Spleen (tissue), 7 donors: ENCODE data around the gene TRMT2A.

Experiments used
- POLR2A ChIP-seq, 3 donors: fragments of 450-650 bp; IDR thresholded peaks; one replicate each; pipeline ENCODE4 v1.5.1; 2017; ENCODE audit warnings: antibody characterized with exemption in 3 of 3, mild to moderate bottlenecking in 1 of 3
- TF ChIP-seq, protein P1 (sequence below), 11 experiments: fragments of 200-600 bp in 7 of 11; fragments of 450-650 bp in 4 of 11; sonication (generic) in 4 of 11; IDR thresholded peaks in 8 of 11; conservative IDR thresholded peaks in 3 of 11; 1 replicate in 7 of 11; 2 replicates in 4 of 11; pipeline versions ENCODE4 v1.4.0 to v1.8.0; 2016 to 2021; ENCODE audit warnings: antibody characterized with exemption in 11 of 11, inconsistent platforms in 4 of 11, mild to moderate bottlenecking in 1 of 11
- donor health status: DM: no; HTN: no; CAD: no; lungs with moderate emphysema.
- donor health status: DM: no; HTN: no; CAD: no.
- donor health status: DM: no; HTN: no; CAD: no.

DNA sequence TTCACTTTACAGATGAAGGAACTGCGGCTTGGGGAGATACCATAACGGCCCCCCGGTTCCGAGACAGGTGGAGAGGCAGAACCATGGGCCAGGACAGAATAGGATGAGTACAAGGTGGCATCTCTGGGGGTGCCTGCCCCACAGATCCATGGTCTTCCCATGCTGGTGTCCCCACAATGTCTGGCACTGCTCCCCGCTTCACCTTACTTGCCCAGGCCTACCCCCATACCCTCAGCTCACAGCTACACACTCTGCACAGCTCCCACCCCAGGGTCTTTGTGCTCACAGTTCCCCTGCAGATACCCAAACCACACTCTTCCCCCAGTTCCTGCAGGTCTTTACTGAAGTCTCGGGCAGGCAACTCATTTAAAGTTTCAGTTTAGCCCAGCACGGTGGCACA lies 48.4 kb downstream of the TRMT2A start:
- TF ChIP-seq POLR2A (IDR thresholded peaks at IDR 0.05), result no peak
- TF ChIP-seq, protein P1, sequence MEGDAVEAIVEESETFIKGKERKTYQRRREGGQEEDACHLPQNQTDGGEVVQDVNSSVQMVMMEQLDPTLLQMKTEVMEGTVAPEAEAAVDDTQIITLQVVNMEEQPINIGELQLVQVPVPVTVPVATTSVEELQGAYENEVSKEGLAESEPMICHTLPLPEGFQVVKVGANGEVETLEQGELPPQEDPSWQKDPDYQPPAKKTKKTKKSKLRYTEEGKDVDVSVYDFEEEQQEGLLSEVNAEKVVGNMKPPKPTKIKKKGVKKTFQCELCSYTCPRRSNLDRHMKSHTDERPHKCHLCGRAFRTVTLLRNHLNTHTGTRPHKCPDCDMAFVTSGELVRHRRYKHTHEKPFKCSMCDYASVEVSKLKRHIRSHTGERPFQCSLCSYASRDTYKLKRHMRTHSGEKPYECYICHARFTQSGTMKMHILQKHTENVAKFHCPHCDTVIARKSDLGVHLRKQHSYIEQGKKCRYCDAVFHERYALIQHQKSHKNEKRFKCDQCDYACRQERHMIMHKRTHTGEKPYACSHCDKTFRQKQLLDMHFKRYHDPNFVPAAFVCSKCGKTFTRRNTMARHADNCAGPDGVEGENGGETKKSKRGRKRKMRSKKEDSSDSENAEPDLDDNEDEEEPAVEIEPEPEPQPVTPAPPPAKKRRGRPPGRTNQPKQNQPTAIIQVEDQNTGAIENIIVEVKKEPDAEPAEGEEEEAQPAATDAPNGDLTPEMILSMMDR (IDR thresholded peaks at IDR 0.05 in 8 of 11, conservative IDR thresholded peaks at IDR 0.05 in 3 of 11), result no peak
